HG03159 (cell line): ENCODE results near the gene C1orf174.

ENCODE experiments used
- ATAC-seq: cut with Tn5 transposase; IDR thresholded peaks from one replicate; pipeline ENCODE4 v1.9.1; 2021; ENCODE audit warnings: mild to moderate bottlenecking, moderate library complexity; ENCODE audit not compliant: unreplicated experiment

The C1orf174 gene

GRCh38 chr1:3898475-3898735 is 1.7 kb downstream of the C1orf174 start:
- no peak for ATAC-seq

- no peak for ATAC-seq
These were observed 3.6 kb downstream of the C1orf174 start for GRCh38 chr1:3896396-3897000.

- no peak for ATAC-seq
These were observed 4.1 kb downstream of the C1orf174 start for GRCh38 chr1:3895951-3896325.

DNA sequence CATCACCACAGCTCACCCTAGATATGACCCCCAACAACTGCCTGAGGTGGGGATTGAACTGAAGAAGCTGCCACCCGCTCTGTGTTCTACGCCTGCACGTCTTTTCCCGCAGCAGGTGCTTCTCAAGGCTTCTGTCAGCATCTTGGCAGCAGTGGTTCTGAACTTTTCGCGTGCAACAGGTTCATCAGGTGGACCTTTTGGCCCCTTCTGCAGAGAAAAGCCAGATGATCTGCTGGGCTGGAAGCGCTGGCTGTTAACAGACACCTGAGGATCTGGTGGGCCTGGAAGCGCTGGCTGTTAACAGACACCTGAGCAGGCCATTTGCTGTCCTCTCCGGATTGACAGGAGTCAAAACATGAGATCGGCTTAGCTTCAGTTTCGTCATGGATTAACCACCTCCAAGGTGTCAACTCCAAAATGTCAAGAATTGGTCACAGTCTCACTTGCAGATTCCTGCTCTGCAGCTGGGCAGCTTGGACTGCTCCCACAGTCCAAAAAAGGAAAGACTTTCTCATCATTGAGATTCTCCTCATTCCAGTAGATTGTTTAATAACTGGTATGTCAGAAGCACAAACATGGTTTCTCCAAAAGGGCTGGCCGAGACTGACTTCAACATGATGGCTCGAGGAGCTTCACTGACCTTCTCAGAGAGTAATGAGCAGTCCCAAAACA is 4.7 kb downstream of the C1orf174 start:
- ATAC-seq, result no peak

DNA sequence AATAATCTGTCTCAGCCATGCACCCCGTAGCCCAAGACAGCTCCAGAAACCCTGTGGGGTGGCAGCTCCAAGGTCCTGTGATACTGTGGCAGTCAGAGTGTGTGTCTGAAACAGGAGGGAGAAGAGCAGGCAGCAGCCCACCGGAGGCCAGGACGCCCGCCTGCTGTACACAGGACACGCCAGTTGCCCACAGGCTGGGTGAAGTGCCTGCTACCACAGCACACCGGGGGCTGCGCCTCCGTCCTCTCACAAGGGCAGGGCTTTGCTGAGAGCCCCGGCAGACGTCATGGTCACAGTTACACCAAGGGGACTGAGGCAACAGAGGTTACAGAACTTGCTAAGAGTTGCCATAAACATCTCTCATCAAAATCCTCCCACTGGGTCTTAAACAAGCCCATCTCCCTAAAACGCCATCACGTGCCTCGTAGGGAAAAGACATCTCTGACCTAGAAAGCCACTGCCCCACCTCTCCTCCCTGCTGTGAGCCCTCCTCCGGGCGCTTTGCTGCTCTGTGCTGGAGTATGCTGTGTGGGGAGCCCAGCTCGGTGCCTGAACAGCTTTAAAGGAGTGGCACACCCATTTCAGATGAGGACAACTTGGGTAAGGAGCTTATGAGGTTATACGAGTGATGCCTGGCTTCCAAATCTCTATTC is 5.3 kb downstream of the C1orf174 start:
- ATAC-seq, result no peak

DNA sequence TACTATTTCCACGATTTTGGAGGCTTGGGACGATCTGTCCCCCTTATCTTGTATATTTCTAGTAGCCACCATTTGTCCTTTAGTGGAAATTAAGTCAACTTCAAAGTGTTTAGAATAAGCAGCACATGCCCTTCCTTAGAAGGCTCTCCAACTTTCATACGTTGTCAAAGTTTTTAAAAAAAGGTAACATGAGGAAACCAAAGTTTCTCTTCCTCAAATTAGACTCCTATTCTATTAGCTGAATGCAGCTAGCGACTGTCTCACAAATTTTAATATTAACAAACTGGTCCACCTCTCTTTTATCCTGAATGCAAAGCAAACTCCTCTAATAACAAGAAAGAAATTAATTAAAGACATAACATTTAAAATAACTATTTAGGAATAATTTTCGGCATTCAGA is 6.9 kb downstream of the C1orf174 start:
- ATAC-seq, result no peak

DNA sequence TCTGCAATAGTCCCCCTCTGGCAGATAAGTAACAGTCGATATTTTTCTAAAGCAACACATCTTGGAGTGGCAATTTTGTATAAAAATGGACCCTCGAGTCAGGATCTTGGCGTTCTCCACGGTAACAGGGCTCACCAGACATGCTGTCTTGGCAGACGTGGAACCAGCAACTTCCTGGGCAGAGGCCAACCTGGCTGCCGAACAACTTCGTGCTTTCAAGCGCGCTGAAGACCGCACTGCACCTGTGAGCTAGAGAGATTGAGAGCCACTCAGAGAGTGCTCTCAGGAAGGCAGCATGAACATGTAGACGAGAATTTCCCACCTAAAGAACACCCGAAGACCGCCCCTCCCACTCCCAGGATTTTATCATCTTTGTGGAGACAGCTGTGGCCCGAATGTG is 7.3 kb downstream of the C1orf174 start:
- no peak for ATAC-seq

GRCh38 chr1:3891329-3891865 is 8.7 kb downstream of the C1orf174 start:
- ATAC-seq, result no peak

GRCh38 chr1:3890389-3891328 is 9.4 kb downstream of the C1orf174 start:
- no peak for ATAC-seq

GRCh38 chr1:3889936-3890335 is 10.1 kb downstream of the C1orf174 start:
- ATAC-seq, result no peak

GRCh38 chr1:3888301-3888700 is 11.8 kb downstream of the C1orf174 start:
- ATAC-seq, result no peak

GRCh38 chr1:3886691-3887090 is 13.4 kb downstream of the C1orf174 start:
- no peak for ATAC-seq

DNA sequence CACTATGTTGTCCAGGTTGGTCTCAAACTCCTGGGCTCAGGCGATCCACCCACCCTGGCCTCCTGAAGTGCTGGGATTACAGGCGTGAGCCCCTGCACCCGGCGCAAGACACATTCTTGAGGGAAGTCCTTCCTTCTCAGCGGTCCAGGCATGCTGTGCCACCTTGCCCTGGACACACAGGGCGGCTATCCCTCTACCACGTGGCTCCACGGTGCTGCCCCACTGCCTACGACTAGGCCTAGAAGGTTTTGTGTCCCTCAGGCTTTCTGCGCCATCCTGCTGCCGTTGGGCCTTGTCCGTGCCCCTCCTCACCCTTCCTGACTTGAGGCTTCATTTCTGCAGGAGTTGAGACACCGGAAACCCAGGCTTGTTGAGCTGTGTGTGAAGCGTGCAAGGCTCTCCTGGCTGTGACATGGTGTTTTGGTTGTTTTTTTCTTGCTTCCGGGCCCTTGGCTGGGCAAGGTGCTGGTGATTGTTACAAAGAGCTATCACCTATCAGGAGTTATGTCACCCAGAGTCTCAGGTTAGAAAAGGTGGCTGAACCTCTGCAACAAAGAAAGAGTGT is 13.9 kb downstream of the C1orf174 start:
- ATAC-seq, result no peak

DNA sequence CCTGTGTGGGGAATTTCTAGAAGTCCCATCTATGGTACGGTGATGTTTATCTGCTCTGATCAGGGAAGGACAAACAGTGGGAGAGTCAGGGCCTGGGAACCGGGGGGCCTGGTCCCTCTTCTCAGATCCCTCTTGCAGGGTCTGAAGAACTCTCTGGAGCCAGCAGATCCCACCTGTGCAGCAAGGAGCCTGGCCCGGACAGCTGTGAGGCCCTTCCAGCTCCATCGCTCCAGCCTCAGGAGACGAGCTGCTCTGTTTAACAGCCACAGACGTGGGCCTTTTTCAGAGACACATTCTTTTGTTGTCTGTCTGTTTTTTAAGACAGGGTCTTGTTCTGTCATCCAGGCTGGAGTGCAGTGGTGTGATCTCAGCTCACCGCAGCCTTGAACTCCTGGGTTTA is 14.5 kb downstream of the C1orf174 start:
- no peak for ATAC-seq

- no peak for ATAC-seq
These were observed 15.1 kb downstream of the C1orf174 start for GRCh38 chr1:3884966-3885365.

- no peak for ATAC-seq
These were observed 16.7 kb downstream of the C1orf174 start for GRCh38 chr1:3883194-3883925.

- ATAC-seq, result no peak
These were observed 18.9 kb downstream of the C1orf174 start for GRCh38 chr1:3881193-3881480.

DNA sequence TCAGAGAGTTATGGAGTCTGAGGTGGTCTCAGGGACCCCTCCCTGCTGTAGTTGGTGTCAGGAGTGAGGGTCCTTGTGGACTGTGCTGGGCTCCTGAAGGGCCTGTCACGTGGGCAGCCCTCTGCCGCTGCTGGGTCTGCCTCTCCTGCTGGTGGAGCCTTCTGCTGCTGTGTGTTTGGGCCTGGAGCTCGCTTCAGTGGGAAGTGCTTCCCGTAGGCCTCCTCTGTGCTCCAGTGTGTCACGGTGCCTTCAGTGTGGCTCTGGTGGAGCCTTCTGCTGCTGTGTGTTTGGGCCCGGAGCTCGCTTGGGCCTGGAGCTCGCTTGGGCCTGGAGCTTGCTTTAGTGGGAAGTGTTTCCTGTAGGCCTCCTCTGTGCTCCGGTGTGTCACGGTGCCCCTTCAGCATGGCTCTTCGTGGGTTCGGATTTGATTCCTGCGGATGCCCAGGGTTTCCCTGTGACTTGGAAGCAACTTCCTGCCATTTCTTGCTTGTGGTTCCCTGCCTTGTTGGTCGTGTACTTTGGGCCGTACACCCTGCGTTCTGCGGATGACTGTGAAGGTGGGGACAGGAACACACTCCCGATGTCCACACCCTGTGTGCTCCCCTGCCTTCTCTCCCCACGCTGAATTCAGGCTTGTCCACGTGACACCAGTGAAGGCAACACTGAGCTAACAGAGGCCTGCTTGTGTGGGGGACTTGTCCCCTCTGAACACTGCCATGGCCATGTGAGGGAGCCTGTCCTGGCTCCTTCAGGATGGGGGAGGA is 19.5 kb downstream of the C1orf174 start:
- ATAC-seq, result no peak

- ATAC-seq, result no peak
These were observed 20.2 kb downstream of the C1orf174 start for GRCh38 chr1:3879787-3880428.
